Measurements from ENCODE around the gene SRRM2.

Gene SRRM2

DNA sequence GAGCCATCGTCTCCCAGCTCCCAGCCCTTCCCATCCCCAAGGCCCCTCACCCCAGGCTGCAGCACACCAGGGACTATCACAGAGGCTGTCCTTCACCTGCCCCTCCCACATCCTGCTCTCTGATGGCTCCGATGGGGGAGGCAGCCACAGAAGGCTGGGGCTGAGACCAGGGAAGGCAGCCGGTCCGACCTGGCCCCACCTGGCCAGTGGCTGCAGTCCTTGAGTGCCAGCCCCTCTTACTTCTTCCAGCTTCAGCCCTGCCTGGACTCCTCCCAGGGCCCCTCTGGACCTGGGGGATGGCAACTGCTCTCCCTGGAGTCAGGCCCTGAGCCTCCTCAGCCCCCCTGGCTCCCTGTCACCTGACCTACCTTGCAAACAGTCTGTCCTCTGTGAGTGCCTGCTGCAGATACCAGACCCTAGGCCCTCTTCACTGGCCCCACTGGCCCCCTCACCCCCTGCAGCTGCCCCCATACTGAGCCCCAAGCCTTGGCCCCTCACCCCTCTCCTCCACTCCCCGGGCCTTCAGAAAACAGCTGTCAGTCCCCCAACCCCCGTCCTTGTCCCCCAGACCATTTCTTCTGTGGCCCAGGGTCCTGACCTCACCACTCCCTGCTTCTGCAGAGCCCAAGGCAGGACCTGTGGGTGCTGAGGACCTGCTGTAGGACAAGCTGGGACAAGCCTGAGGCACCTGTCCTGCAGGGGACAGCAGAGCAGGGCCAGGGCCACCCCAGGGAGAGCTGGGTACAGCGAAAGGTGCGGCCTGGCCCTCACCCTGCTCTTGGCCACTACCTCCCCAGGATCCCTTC is 12.6 kb upstream of the SRRM2 start:
- peak; percentile 24 for DNase-seq (ENCODE audit: low read depth, low spot score)

DNA sequence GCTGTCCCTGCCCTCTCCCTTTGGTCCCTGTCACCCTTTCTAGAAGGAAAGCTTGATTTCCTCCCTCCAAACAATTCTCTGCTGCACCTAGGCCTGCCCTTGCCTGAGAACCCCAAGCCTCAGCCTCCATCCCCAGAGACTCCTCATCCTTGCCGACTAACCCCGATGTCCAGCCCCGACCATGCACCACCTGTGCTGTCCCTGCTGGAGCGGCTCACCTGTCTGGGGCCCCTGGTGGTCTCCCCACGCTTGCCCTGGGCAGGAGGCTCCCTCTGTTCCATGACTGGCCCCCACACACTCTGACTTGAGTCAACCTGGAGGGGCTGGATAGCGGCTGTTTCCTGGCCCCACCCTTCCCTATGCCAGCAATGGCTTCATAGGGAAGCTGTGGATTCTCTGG is 12.0 kb upstream of the SRRM2 start:
- DNase-seq (ENCODE audit: low read depth, low spot score), result no peak

DNA sequence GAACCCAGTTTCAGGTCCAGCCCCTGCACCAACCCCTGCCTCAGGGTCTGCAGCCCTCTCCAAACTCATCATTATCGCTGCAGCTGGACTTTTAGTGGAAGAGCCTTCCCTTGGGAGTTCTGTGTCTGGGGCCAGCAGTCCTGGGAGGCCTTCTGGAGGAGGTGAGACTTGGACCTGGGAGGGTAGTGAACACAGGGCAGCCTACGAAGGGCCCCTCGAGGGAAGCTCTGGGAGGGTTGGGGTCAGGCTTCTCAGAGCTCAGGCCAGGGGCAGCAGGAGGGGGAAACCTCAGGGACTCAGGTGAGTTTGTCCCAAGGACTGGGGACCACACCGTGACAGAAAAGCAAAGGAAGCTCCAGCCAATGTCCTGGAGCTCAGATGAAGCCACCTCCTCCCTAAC is 11.3 kb upstream of the SRRM2 start:
- no peak for DNase-seq (ENCODE audit: low read depth, low spot score)

DNA sequence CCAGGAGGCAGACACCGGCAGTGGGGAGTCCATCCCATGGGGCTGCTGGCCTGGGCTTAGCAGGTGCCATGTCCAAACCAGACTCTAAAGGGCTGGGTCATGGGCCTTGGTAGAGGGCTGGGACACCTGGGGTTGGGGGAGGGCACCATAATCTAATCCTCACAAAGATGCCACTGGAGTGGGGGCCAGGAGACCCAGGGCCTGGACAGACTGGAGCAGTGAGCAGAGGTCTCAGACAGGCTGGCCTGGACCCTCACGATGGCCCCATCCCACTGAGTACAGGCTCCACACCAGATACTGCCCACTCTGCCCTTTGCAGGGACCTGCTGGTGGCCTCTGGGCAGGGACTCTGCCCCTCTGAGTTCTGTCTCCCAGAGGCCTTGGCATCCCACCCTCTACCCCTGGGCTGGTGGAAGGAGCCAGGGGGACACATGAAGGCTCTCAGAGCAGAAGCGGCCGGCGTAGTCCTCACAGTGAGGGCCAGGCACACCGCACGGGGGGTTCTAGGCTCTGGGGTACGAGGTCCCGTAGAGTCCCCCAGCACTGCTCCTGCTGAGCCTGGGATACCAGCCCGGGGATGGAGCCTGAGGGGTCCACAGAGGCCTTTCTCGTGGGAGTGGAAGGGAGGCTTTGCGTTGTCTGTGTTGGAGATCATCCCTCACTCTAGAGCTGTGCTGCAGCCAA is 10.0 kb upstream of the SRRM2 start:
- DNase-seq (ENCODE audit: low read depth, low spot score), result no peak

DNA sequence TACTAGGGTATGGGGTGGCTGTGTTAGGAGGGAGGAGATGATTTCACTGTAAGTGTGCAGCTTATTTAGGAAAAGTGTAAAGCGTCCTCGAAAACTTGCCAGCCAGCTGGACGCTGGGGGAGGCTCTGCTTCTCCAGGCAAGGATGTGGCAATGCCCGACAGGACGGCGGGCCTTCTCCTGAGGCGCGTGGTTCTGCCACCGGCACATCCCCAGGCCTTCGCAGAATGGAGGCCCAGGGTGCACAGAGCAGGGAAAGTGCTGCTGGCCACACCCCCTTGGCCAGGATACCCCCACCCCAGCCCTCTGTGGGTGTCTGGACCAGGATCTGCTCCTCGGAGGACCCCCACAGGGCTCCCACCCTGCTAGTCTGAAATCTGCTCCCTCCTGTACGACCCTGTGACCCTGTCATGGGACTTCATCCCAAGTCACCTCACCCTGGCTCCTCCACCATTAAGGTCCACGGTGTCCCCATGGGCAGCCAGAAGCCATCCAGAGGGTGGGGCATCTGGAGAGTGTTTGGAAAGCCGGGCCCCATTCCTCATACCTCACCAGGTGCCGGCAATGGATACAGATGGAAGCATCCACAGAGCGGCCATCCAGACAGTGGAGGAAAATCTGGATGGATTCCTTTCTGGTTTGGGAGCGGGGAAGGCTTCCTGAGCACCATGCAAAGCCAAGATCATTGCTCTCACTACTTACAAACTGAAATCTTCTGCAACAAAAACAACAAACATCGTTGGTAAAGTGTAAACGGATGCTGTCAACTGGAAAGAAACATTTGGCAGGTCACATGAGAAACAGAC is 9.2 kb upstream of the SRRM2 start:
- no peak for DNase-seq (ENCODE audit: low read depth, low spot score)

GRCh38 chr16:2744711-2745110 is 7.7 kb upstream of the SRRM2 start:
- DNase-seq (ENCODE audit: low read depth, low spot score), result no peak

GRCh38 chr16:2745116-2745890 is 7.1 kb upstream of the SRRM2 start:
- DNase-seq (ENCODE audit: low read depth, low spot score), result no peak

DNA sequence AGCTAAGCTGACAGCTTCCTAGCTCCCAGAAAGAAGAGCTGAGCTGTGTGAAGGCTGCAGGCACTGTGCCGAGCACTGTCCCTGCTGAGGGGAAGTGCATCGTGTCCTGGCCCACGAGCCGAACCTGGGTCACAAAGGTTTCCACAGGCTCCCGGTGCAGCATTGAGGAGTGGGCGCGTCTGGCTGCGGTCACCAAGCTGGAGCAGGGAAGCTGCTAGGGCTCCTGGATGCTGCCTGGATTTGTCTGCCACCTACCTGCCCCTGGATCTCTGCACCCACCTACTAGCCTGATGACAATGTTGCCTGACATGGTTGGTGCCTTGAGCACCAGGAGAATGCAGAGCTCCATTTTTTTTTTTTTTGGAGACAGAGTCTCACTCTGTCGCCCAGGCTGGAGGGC is 6.5 kb upstream of the SRRM2 start:
- DNase-seq (ENCODE audit: low read depth, low spot score), result no peak

GRCh38 chr16:2748757-2749455 is 3.5 kb upstream of the SRRM2 start:
- no peak for DNase-seq (ENCODE audit: low read depth, low spot score)

GRCh38 chr16:2749476-2749875 is 3.0 kb upstream of the SRRM2 start:
- no peak for DNase-seq (ENCODE audit: low read depth, low spot score)

DNA sequence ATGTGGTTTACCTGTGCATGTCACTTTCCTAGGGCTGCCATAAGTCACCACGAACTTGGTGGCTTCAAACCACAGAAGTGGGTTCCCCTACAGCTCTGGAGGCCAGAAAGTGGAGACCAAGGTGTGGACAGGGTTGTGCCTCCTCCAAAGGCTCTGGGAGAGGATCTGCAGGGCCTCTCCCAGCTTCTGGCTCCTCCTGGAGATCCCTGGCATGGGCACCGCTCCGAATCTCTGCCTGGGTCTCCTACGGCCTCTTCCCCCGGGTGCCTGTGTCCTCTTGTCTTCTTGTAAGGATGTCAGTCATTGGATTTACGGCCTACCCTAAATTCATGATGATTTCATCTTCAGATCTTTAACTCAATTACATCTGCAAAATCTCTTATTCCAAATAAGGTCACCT is 2.5 kb upstream of the SRRM2 start:
- no peak for DNase-seq (ENCODE audit: low read depth, low spot score)

DNA sequence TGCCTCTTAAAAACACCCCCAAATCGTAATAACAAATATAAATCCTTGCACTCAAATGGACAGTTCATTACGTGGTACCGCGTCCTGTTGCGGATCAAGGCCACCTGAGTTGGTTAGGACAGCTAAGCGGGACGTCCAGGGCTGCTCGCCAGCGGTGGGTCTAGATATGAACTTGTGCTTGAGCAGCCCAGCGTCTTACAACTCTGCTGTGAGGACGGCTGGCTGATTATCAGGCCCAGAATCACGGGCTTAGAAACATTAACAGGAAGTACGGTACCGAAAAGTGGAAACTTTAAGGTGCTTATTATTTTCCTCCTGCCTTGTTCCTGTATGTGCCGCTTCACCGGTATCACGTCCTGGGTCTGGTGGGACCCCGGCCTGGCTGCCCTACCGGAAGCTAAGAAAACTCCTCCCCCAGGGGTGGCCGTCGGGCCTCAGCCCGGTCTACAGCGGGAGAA is 832 bp upstream of the SRRM2 start:
- no peak for DNase-seq (ENCODE audit: low read depth, low spot score)

DNA sequence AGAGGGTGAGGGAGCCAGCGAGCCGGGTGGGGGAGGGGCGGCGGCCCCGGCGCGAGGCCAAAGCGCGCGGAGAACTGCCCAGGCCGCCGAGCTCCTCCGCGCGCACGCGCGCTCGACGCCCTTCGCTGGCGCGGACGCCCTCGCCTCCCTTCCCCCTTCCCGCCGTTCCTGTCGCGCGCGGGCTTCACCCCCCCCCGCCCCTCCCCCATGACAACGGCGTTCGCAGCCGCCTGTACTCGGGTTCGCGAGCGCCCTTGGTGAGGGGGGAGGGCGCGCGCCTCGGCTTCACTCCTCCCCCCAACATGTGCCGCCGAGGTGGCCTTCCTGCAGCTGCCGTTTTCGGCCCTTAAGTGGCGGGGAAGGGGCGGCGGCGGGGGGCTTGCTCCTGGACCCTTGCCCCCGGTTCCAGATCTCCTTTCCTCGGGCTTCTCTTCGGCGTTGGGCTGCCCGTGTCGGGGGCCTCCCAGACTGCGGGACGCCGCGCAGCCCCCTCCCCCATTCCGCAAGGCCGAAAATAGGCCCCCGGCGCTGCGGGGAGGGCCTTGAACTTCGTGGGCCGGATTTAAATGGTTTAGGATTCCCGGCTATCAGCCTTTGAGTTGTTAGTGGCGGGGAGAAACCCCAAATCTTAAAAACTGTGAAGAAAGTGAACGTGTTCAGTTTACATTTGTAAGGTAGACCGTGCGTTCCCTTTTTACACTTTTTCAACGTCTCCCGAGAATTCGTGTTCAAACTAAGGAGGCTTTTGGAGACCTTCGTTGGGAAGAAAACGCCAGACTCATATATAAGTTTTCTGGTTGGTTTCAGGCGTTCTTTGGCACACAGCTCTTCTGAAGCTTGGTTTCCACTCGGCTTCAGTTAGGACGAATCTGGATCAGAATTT is 653 bp downstream of the SRRM2 start:
- peak; percentile 57 for DNase-seq (ENCODE audit: low read depth, low spot score)

DNA sequence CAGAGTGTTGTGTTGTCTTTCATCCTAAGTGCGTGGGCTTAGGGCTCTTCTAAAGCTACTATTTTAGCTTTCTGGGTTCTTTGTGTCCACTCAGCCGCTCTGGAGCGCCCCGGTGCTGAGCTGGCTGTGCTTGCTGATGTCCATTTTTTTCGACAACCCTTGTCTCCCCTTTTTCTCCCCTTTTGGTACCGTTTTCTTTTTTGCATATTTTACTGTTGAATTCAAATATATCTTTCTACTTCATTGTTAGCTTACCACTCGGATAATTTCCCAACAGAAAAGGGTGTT is 1.2 kb downstream of the SRRM2 start:
- DNase-seq (ENCODE audit: low read depth, low spot score), result no peak

- no peak for DNase-seq (ENCODE audit: low read depth, low spot score)
Measured at GRCh38 chr16:2755158-2755557, 2.7 kb downstream of the SRRM2 start.

GRCh38 chr16:2756288-2757015 is 4.0 kb downstream of the SRRM2 start:
- no peak for DNase-seq (ENCODE audit: low read depth, low spot score)

DNA sequence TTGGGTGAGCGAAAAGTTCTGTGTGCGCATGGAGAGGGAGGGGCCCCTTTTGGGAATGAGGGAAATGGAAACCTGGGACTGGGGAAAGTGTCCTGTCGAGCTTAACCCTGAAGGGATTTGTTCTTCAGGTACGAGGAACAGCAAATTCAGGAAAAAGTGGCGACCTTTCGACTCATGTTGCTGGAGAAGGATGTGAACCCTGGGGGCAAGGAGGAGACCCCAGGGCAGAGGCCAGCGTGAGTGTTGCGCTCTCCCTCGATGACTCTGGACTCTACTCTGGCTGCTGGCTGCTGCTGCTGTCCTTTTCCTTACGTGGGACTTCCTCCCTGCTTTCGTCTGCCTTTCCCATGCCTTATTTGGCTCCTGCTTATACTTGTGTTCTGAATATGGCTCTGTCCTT is 4.9 kb downstream of the SRRM2 start:
- no peak for DNase-seq (ENCODE audit: low read depth, low spot score)

DNA sequence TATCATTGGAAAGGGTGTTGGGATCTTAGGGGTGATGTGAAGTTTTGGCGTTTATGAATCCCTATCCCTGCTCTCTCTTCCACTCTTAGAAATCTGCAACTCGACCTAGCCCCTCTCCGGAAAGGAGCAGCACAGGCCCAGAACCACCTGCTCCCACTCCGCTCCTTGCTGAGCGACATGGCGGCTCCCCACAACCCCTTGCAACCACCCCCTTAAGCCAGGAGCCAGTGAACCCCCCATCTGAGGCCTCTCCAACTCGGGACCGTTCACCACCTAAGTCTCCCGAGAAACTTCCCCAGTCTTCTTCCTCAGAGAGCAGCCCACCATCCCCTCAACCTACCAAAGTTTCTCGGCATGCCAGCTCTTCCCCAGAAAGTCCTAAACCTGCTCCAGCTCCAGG is 9.0 kb downstream of the SRRM2 start:
- DNase-seq (ENCODE audit: low read depth, low spot score), result no peak

DNA sequence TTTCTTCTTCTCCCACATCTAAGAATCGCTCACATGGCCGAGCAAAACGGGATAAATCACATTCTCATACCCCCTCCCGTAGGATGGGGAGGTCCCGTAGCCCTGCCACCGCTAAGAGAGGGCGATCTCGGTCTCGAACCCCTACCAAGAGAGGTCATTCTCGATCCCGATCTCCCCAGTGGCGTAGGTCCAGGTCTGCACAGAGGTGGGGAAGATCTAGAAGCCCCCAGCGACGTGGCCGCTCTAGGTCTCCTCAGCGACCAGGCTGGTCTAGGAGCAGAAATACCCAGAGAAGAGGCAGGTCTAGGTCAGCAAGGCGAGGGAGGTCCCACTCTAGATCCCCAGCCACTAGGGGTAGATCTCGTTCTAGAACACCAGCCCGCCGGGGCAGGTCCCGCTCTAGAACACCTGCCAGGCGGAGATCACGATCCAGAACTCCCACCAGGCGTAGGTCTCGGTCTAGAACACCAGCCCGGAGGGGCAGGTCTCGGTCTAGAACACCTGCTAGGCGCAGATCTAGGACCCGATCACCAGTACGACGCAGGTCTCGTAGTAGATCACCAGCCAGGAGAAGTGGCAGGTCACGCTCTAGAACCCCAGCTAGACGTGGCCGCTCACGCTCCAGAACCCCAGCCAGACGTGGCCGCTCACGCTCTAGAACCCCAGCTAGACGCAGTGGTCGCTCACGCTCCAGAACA is 9.6 kb downstream of the SRRM2 start:
- DNase-seq (ENCODE audit: low read depth, low spot score), result no peak
